ENCODE results near the gene PAK1. TPM values are rescaled to one million over a fixed set of nuclear protein-coding genes. Genes with fewer than 3 reads are reported as not detected.
"Not testable (repeated sequence)": the region's sequence is repeated elsewhere in the genome, so short reads cannot be mapped to it uniquely, and the experiment has no call there.

The PAK1 gene
- total and polyA plus RNA-seq, 2 donors (not counting 1 experiment from before 2014, with no cell fraction given) = 11.9 to 23.4 TPM

DNA sequence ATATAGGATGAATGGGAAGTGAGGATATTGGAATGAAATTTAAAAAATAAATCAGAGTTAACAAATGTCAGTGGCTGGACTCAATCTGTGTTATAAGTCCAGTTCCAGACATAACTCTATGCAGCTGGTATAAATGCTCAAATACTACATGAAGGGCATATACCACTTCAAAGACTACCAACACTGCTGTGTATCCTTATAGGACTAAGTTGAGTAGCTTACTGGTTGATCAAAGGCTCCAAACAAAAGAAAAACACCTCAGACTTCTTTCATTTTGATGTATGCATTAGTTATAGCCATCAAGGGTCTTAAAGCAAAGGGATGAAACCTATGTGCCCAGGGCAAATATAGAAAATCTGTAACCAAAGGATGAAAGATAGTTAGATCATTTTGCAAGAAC, 86.2 kb downstream of the PAK1 start:
- Mint-ChIP-seq H3K4me3 (no peak overlapping the region), H3K4me1 (no peaks in the 10 kb centered on the region), H3K9me3 (ENCODE audit: insufficient read depth) (no peaks in the 10 kb centered on the region), H3K27ac (no peak overlapping the region), H3K27me3 (no peaks in the 10 kb centered on the region)
- Histone ChIP-seq H3K27ac (ENCODE audit: low read length in 2 of 2) (no peak overlapping the region), H3K9ac (ENCODE audit: low read length) (no peak overlapping the region), H3K4me1 (ENCODE audit: control insufficient read depth in 2 of 2, insufficient read depth in 2 of 2, low read length in 2 of 2) (no peaks in the 10 kb centered on the region), H4K20me1 (ENCODE audit: control insufficient read depth, insufficient read depth, low read length, poor library complexity, severe bottlenecking) (no peaks in the 10 kb centered on the region), H3K4me2 (replicated peaks; ENCODE audit: low read depth, low read length, poor library complexity, severe bottlenecking) (no peak overlapping the region), H3K27me3 (replicated peaks in 1 of 4; ENCODE audit: control extremely low read depth in 1 of 4, control insufficient read depth in 3 of 4, insufficient read depth in 4 of 4, low read length in 3 of 4) (no peaks in the 10 kb centered on the region), H3K4me3 (ENCODE audit: control extremely low read depth in 1 of 5, extremely low read depth in 1 of 5, insufficient read depth in 1 of 5, low read depth in 2 of 5, low read length in 4 of 5) (no peak overlapping the region), H2AFZ (ENCODE audit: insufficient read depth, low read depth, low read length, poor library complexity, severe bottlenecking) (no peak overlapping the region), H3K79me2 (ENCODE audit: control insufficient read depth, insufficient read depth, low read length) (no peaks in the 10 kb centered on the region), H3K9me3 (ENCODE audit: control extremely low read depth in 1 of 3, control insufficient read depth in 2 of 3, insufficient read depth in 1 of 3, low read length in 2 of 3) (no peaks in the 10 kb centered on the region), H3K36me3 (replicated peaks in 1 of 2; ENCODE audit: control extremely low read depth in 1 of 2, control insufficient read depth in 1 of 2, extremely low read depth in 1 of 2, insufficient read depth in 2 of 2, low read length in 1 of 2) (peaks cover 2% of the 10 kb centered on the region in 2 experiments)
- no peak for DNase-seq
- TF ChIP-seq EZH2 (IDR thresholded peaks at IDR 0.05; ENCODE audit: borderline replicate concordance, insufficient read depth, low read depth, low read length, poor library complexity, severe bottlenecking) = no peak
- TF ChIP-seq, protein P1, sequence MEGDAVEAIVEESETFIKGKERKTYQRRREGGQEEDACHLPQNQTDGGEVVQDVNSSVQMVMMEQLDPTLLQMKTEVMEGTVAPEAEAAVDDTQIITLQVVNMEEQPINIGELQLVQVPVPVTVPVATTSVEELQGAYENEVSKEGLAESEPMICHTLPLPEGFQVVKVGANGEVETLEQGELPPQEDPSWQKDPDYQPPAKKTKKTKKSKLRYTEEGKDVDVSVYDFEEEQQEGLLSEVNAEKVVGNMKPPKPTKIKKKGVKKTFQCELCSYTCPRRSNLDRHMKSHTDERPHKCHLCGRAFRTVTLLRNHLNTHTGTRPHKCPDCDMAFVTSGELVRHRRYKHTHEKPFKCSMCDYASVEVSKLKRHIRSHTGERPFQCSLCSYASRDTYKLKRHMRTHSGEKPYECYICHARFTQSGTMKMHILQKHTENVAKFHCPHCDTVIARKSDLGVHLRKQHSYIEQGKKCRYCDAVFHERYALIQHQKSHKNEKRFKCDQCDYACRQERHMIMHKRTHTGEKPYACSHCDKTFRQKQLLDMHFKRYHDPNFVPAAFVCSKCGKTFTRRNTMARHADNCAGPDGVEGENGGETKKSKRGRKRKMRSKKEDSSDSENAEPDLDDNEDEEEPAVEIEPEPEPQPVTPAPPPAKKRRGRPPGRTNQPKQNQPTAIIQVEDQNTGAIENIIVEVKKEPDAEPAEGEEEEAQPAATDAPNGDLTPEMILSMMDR (IDR thresholded peaks at IDR 0.05) = no peak
- POLR2A ChIA-PET = no interaction called here
- ATAC-seq (ENCODE audit: low read depth) = no peak
- intact Hi-C loops (cut with micrococcal nuclease) = no loop called here
- CTCF ChIA-PET = no interaction called here

DNA sequence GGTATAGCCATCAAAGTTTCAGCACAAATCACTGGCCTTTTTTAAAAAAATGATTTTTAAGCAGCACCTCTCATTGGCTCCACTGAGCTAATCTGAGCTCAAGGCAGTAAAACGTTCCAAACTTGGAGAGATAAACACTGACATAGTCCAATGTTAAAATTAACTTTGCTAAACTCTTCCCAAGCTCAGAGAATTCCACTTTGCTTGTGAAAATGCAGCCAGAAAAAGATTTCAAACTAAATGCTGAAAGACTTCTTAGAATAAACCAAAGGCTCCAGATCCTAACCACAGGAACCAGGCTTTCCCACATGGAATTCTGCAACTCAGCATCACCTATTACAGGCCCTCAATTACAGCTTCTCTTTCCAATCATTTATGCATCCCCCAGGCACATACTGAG, 87.7 kb downstream of the PAK1 start:
- H4K20me1 ChIP-seq (ENCODE audit: control insufficient read depth, insufficient read depth, low read length, poor library complexity, severe bottlenecking) = no peaks in the 10 kb centered on the region
- H3K9ac ChIP-seq (ENCODE audit: low read length) = no peak overlapping the region
- Mint-ChIP-seq H3K27ac (no peak overlapping the region), H3K4me1 (no peaks in the 10 kb centered on the region), H3K4me3 (no peak overlapping the region), H3K9me3 (ENCODE audit: insufficient read depth) (no peaks in the 10 kb centered on the region), H3K27me3 (no peaks in the 10 kb centered on the region)
- 100% methylated on average over 1 of the region's 1 CpG for WGBS (ENCODE audit: insufficient coverage)
- TF ChIP-seq EZH2 (IDR thresholded peaks at IDR 0.05; ENCODE audit: borderline replicate concordance, insufficient read depth, low read depth, low read length, poor library complexity, severe bottlenecking) = no peak
- TF ChIP-seq, protein P1 (IDR thresholded peaks at IDR 0.05) = no peak
- H3K9me3 ChIP-seq (ENCODE audit: control extremely low read depth in 1 of 3, control insufficient read depth in 2 of 3, insufficient read depth in 1 of 3, low read length in 2 of 3) = no peaks in the 10 kb centered on the region
- H3K4me1 ChIP-seq (ENCODE audit: control insufficient read depth in 2 of 2, insufficient read depth in 2 of 2, low read length in 2 of 2) = no peaks in the 10 kb centered on the region
- no peak overlapping the region for H3K27ac ChIP-seq (ENCODE audit: low read length in 2 of 2)
- H3K79me2 ChIP-seq (ENCODE audit: control insufficient read depth, insufficient read depth, low read length) = no peaks in the 10 kb centered on the region
- ATAC-seq (ENCODE audit: low read depth) (no peak), DNase-seq (no peak)
- H3K4me3 ChIP-seq (ENCODE audit: control extremely low read depth in 1 of 5, extremely low read depth in 1 of 5, insufficient read depth in 1 of 5, low read depth in 2 of 5, low read length in 4 of 5) = no peak overlapping the region
- H3K4me2 ChIP-seq (replicated peaks; ENCODE audit: low read depth, low read length, poor library complexity, severe bottlenecking) = no peak overlapping the region
- intact Hi-C loops (cut with micrococcal nuclease) = no loop called here
- H3K36me3 ChIP-seq (replicated peaks in 1 of 2; ENCODE audit: control extremely low read depth in 1 of 2, control insufficient read depth in 1 of 2, extremely low read depth in 1 of 2, insufficient read depth in 2 of 2, low read length in 1 of 2) = peaks cover 2% of the 10 kb centered on the region in 2 experiments
- no peaks in the 10 kb centered on the region for H3K27me3 ChIP-seq (replicated peaks in 1 of 4; ENCODE audit: control extremely low read depth in 1 of 4, control insufficient read depth in 3 of 4, insufficient read depth in 4 of 4, low read length in 3 of 4)
- CTCF ChIA-PET = no interaction called here
- POLR2A ChIA-PET = no interaction called here
- H2AFZ ChIP-seq (ENCODE audit: insufficient read depth, low read depth, low read length, poor library complexity, severe bottlenecking) = no peak overlapping the region

DNA sequence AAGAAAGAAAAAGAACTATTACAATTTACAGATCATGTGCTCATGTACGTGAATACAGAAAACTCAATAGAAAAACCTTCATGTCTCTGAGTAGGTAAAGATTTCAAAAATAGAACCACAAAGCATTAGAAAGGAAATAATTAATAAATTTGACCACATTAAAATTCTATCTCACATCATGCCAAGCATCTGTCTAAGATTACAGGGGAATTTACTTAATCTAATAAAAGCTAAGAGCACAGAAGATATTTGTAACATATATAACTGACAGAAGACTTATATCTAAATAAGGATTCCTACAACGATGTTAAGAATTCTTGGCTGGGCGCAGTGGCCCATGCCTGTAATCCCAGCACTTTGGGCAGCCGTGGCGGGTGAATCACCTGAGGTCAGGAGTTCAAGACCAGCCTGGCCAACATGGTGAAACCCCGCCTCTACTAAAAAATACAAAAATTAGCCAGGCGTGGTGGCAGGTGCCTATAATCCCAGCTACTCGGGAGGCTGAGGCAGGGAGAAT, 88.6 kb downstream of the PAK1 start:
- ATAC-seq (ENCODE audit: low read depth); H3K9me3 Mint-ChIP-seq (ENCODE audit: insufficient read depth); H3K27me3 Mint-ChIP-seq; POLR2A ChIA-PET; H2AFZ ChIP-seq (ENCODE audit: insufficient read depth, low read depth, low read length, poor library complexity, severe bottlenecking); H3K4me2 ChIP-seq (replicated peaks; ENCODE audit: low read depth, low read length, poor library complexity, severe bottlenecking); H3K27ac Mint-ChIP-seq; intact Hi-C loops (cut with micrococcal nuclease); DNase-seq; H3K27me3 ChIP-seq (replicated peaks in 1 of 4; ENCODE audit: control extremely low read depth in 1 of 4, control insufficient read depth in 3 of 4, insufficient read depth in 4 of 4, low read length in 3 of 4); H3K9ac ChIP-seq (ENCODE audit: low read length); H3K4me1 Mint-ChIP-seq; H3K4me1 ChIP-seq (ENCODE audit: control insufficient read depth in 2 of 2, insufficient read depth in 2 of 2, low read length in 2 of 2); H3K27ac ChIP-seq (ENCODE audit: low read length in 2 of 2); H3K36me3 ChIP-seq (replicated peaks in 1 of 2; ENCODE audit: control extremely low read depth in 1 of 2, control insufficient read depth in 1 of 2, extremely low read depth in 1 of 2, insufficient read depth in 2 of 2, low read length in 1 of 2); H3K4me3 ChIP-seq (ENCODE audit: control extremely low read depth in 1 of 5, extremely low read depth in 1 of 5, insufficient read depth in 1 of 5, low read depth in 2 of 5, low read length in 4 of 5); H4K20me1 ChIP-seq (ENCODE audit: control insufficient read depth, insufficient read depth, low read length, poor library complexity, severe bottlenecking); H3K79me2 ChIP-seq (ENCODE audit: control insufficient read depth, insufficient read depth, low read length); H3K4me3 Mint-ChIP-seq; CTCF ChIA-PET; H3K9me3 ChIP-seq (ENCODE audit: control extremely low read depth in 1 of 3, control insufficient read depth in 2 of 3, insufficient read depth in 1 of 3, low read length in 2 of 3): not testable (repeated sequence)
- WGBS (ENCODE audit: insufficient coverage) = 86% methylated on average over 2 of the region's 8 CpGs

Data from B cell (primary cell).